ENCODE results near the gene PPP1R7. TPM values are rescaled to one million over a fixed set of nuclear protein-coding genes. Genes with fewer than 3 reads are reported as not detected.

PPP1R7 gene
- total and polyA plus RNA-seq, 10 donors, result 36.1 to 89.3 (median 48.8) TPM

DNA sequence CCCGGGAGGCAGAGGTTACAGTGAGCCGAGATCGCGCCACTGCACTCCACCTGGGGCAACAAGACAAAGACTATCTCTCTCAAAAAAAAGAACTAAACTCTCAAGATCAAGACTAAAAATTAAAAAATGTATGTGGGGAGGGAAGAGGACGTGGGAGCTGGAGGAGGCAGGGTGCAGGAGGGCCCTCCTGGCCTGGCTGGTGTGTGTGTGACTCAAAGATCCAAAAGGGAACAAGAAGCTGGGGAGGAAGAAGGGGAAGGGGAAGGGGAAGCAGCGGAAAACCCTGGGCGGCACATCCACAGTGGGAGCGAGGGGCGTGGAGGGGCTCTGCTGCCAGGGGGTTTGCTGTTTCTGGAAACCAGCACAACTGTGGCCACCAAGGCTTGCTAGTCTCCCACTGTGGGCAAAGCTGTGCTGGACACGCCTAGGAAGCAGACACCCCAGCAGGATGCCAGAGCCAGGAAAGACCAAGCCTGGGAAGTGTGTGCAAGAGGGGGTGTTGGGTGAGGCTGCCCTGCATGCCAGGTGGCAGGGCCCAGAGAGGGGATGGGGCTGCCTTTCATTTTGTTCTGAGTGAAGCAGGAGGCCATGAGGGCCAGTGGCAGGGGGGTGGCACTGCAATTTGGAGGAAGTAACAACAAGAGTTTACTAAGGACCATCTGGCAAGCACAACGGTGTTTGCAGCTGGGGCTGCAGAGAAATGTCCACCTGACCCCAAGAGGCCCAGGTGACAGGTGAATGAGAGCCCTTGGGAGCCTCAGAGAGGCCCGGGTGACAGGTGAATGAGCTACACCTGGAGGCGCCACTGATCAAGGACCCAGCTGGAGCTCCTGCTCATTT lies 82.7 kb downstream of the PPP1R7 start:
- intact Hi-C loops (cut with DNase I; ENCODE audit: low total_unique reads), result no loop called here
- peaks cover 5 to 100% (median 98%) of the 10 kb centered on the region in 6 donors for H3K36me3 ChIP-seq
- TF ChIP-seq POLR2AphosphoS5 (IDR thresholded peaks at IDR 0.05) (no peak), POLR2A (IDR thresholded peaks at IDR 0.05) (no peak)
- TF ChIP-seq, protein P1, sequence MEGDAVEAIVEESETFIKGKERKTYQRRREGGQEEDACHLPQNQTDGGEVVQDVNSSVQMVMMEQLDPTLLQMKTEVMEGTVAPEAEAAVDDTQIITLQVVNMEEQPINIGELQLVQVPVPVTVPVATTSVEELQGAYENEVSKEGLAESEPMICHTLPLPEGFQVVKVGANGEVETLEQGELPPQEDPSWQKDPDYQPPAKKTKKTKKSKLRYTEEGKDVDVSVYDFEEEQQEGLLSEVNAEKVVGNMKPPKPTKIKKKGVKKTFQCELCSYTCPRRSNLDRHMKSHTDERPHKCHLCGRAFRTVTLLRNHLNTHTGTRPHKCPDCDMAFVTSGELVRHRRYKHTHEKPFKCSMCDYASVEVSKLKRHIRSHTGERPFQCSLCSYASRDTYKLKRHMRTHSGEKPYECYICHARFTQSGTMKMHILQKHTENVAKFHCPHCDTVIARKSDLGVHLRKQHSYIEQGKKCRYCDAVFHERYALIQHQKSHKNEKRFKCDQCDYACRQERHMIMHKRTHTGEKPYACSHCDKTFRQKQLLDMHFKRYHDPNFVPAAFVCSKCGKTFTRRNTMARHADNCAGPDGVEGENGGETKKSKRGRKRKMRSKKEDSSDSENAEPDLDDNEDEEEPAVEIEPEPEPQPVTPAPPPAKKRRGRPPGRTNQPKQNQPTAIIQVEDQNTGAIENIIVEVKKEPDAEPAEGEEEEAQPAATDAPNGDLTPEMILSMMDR (IDR thresholded peaks at IDR 0.05 in 8 of 11, conservative IDR thresholded peaks at IDR 0.05 in 3 of 11), result no peak
- 85 to 94% (median 87%) methylated on average over 13 of the region's 13 CpGs for WGBS, 5 donors
- no peaks in the 10 kb centered on the region for H3K9me3 ChIP-seq
- peak; percentile 39 for DNase-seq
- H3K4me1 ChIP-seq, result peaks cover 0 to 41% (median 19%) of the 10 kb centered on the region in 6 donors
- no peak overlapping the region for H3K27ac ChIP-seq
- no peak overlapping the region for H3K4me3 ChIP-seq
- H3K27me3 ChIP-seq (replicated peaks in 1 of 7), result no peaks in the 10 kb centered on the region

Small RNAs within 50 kb of the gene (small RNA-seq; reads per million reads assigned to genes)
- 0 reads per million in 4 donors for gene AC005237.2

Other genes starting within 250 kb of the PPP1R7 start
- gene CROCC2, start 244.1 kb upstream of the PPP1R7 start, total RNA-seq, result 1 to 10 TPM in 4 of 7 donors, under 1 TPM in 3; 0.29 to 3.6 (median 1.1) TPM
- under 1 TPM; 0.04 to 0.74 (median 0.17) TPM for gene CROCC2, start 244.1 kb upstream of the PPP1R7 start, polyA plus RNA-seq
- gene SNED1, start 151.8 kb upstream of the PPP1R7 start, total RNA-seq, result 10 to 100 TPM; 41.2 to 85.3 (median 66.2) TPM
- 1 to 10 TPM; 2.6 to 9.5 (median 4.6) TPM for gene SNED1, start 151.8 kb upstream of the PPP1R7 start, polyA plus RNA-seq
- 10 to 100 TPM; 38.4 to 74.0 (median 51.1) TPM for gene MTERF4, start 48.2 kb upstream of the PPP1R7 start, total RNA-seq
- 10 to 100 TPM; 28.4 to 33.7 (median 30.6) TPM for gene MTERF4, start 48.2 kb upstream of the PPP1R7 start, polyA plus RNA-seq
- gene PASK, start 995 bp upstream of the PPP1R7 start, total RNA-seq, result 10 to 100 TPM; 10.4 to 35.6 (median 20.8) TPM
- gene PASK, start 995 bp upstream of the PPP1R7 start, polyA plus RNA-seq, result 10 to 100 TPM in 2 of 3 donors, 1 to 10 TPM in 1; 8.0 to 11.8 (median 10.6) TPM
- gene ANO7, start 38.2 kb downstream of the PPP1R7 start, total RNA-seq, result 1 to 10 TPM; 1.5 to 3.5 (median 3.0) TPM
- 1 to 10 TPM in 1 of 3 donors, under 1 TPM in 2; 0.46 to 1.3 (median 0.56) TPM for gene ANO7, start 38.2 kb downstream of the PPP1R7 start, polyA plus RNA-seq
- gene HDLBP, start 165.2 kb downstream of the PPP1R7 start, total RNA-seq, result 100 to 1,000 TPM; 207 to 333 (median 268) TPM
- gene HDLBP, start 165.2 kb downstream of the PPP1R7 start, polyA plus RNA-seq, result 10 to 100 TPM; 46.1 to 63.3 (median 51.4) TPM
- gene SEPTIN2, start 165.5 kb downstream of the PPP1R7 start, total RNA-seq, result 100 to 1,000 TPM; 236 to 350 (median 327) TPM
- gene SEPTIN2, start 165.5 kb downstream of the PPP1R7 start, polyA plus RNA-seq, result 100 to 1,000 TPM in 2 of 3 donors, 10 to 100 TPM in 1; 90.3 to 164 (median 102) TPM
- 10 to 100 TPM; 30.9 to 72.8 (median 61.5) TPM for gene FARP2, start 205.8 kb downstream of the PPP1R7 start, total RNA-seq
- 10 to 100 TPM in 2 of 3 donors, 1 to 10 TPM in 1; 9.1 to 16.5 (median 14.1) TPM for gene FARP2, start 205.8 kb downstream of the PPP1R7 start, polyA plus RNA-seq